GM10266 (cell line): ENCODE results near the gene CYP26C1.
A peak's percentile ranks its signal among the peaks of the same experiment; 100 is the strongest.

Source experiments
- DNase-seq: peaks from one replicate; pipeline ENCODE4 v3.0.0; 2012; ENCODE audit errors: extremely low spot score
- CTCF ChIP-seq: IDR thresholded peaks from 2 replicates; pipeline ENCODE4 v1.5.1; 2012; ENCODE audit warnings: mild to moderate bottlenecking, low read depth; ENCODE audit not compliant: control insufficient read depth, insufficient read depth; ENCODE audit errors: missing control alignments

CYP26C1 gene

GRCh38 chr10:93064874-93065660 lies 4.5 kb downstream of the CYP26C1 start:
- TF ChIP-seq CTCF: no peak
- no peak for DNase-seq

GRCh38 chr10:93065675-93066543 lies 5.3 kb downstream of the CYP26C1 start:
- no peak for TF ChIP-seq CTCF
- DNase-seq: no peak

- no peak for DNase-seq
- no peak for TF ChIP-seq CTCF
These were observed 5.9 kb downstream of the CYP26C1 start for GRCh38 chr10:93066544-93066913.

GRCh38 chr10:93067443-93068365 lies 7.1 kb downstream of the CYP26C1 start:
- no peak for DNase-seq
- no peak for TF ChIP-seq CTCF

GRCh38 chr10:93068411-93069244 lies 8.0 kb downstream of the CYP26C1 start:
- TF ChIP-seq CTCF: peak; percentile 6
- peak; percentile 50 for DNase-seq

- DNase-seq: no peak
- TF ChIP-seq CTCF: no peak
These were observed 8.6 kb downstream of the CYP26C1 start for GRCh38 chr10:93069245-93069561.
